ENCODE data around the gene SELENON.

SELENON gene

GRCh38 chr1:25806418-25806817 lies 6.4 kb downstream of the SELENON start:
- no peak for TF ChIP-seq HDGF (IDR thresholded peaks at IDR 0.05; ENCODE audit: borderline replicate concordance)
- TF ChIP-seq FOXM1 (IDR thresholded peaks at IDR 0.05; ENCODE audit: borderline replicate concordance), result no peak
- no peak for TF ChIP-seq LEF1 (IDR thresholded peaks at IDR 0.05; ENCODE audit: borderline replicate concordance)
- no peak for TF ChIP-seq NFRKB (IDR thresholded peaks at IDR 0.05)
- TF ChIP-seq BHLHE40 (IDR thresholded peaks at IDR 0.05; ENCODE audit: borderline replicate concordance), result no peak
- TF ChIP-seq L3MBTL2 (conservative IDR thresholded peaks at IDR 0.05), result no peak
- TF ChIP-seq ZNF384 (IDR thresholded peaks at IDR 0.05), result no peak
- no peak for TF ChIP-seq PKNOX1 (IDR thresholded peaks at IDR 0.05)
- TF ChIP-seq CTBP1 (IDR thresholded peaks at IDR 0.05; ENCODE audit: borderline replicate concordance), result no peak
- ChIA-PET POLR2A (no interaction called here), CTCF (interaction anchor here (1.6 kb wide), 1 partner anchor 12 kb away, joined by 4 read pairs; no protein-coding TSS in a partner anchor)
- DNase-seq (ENCODE audit: extremely low spot score), result no peak

- ChIA-PET POLR2A (no interaction called here), CTCF (interaction anchor here (1.0 to 1.6 kb wide), 3 partner anchors 11 to 199 kb away, joined by 3 to 4 read pairs (median 4); no protein-coding TSS in a partner anchor)
- TF ChIP-seq PKNOX1 (IDR thresholded peaks at IDR 0.05) (no peak), CTBP1 (IDR thresholded peaks at IDR 0.05; ENCODE audit: borderline replicate concordance) (no peak), LEF1 (IDR thresholded peaks at IDR 0.05; ENCODE audit: borderline replicate concordance) (no peak), SUZ12 (IDR thresholded peaks at IDR 0.05) (no peak), ELF4 (IDR thresholded peaks at IDR 0.05) (no peak), NFRKB (IDR thresholded peaks at IDR 0.05) (no peak), BHLHE40 (IDR thresholded peaks at IDR 0.05; ENCODE audit: borderline replicate concordance) (no peak), TARDBP (IDR thresholded peaks at IDR 0.05) (no peak), FOXM1 (IDR thresholded peaks at IDR 0.05; ENCODE audit: borderline replicate concordance) (no peak), FOXK2 (IDR thresholded peaks at IDR 0.05) (no peak), ARNT (IDR thresholded peaks at IDR 0.05) (no peak), L3MBTL2 (conservative IDR thresholded peaks at IDR 0.05) (no peak), FOXA1 (IDR thresholded peaks at IDR 0.05) (no peak), ZNF384 (IDR thresholded peaks at IDR 0.05) (no peak), HDGF (IDR thresholded peaks at IDR 0.05; ENCODE audit: borderline replicate concordance) (no peak), SP1 (IDR thresholded peaks at IDR 0.05) (no peak)
- DNase-seq (ENCODE audit: extremely low spot score), result no peak
These were observed 7.7 kb downstream of the SELENON start for GRCh38 chr1:25807480-25808390.

GRCh38 chr1:25808481-25809244 lies 8.7 kb downstream of the SELENON start:
- ChIA-PET CTCF (interaction anchor here (0.6 to 1.1 kb wide), 3 partner anchors 106 to 391 kb away, joined by 3 to 4 read pairs (median 3); no protein-coding TSS in a partner anchor), POLR2A (interaction anchor here (1.1 to 2.4 kb wide), 3 partner anchors 8 to 199 kb away, joined by 3 to 14 read pairs (median 4); partner anchors contain the start of gene SELENON)
- no peak for DNase-seq (ENCODE audit: extremely low spot score)
- TF ChIP-seq ARNT (IDR thresholded peaks at IDR 0.05), result no peak
- no peak for TF ChIP-seq FOXA1 (IDR thresholded peaks at IDR 0.05)
- TF ChIP-seq LEF1 (IDR thresholded peaks at IDR 0.05; ENCODE audit: borderline replicate concordance), result no peak

GRCh38 chr1:25809283-25809926 lies 9.4 kb downstream of the SELENON start:
- TF ChIP-seq FOXM1 (IDR thresholded peaks at IDR 0.05; ENCODE audit: borderline replicate concordance), result no peak
- TF ChIP-seq ZNF384 (IDR thresholded peaks at IDR 0.05), result no peak
- no peak for TF ChIP-seq FOXA1 (IDR thresholded peaks at IDR 0.05)
- TF ChIP-seq TARDBP (IDR thresholded peaks at IDR 0.05), result no peak
- no peak for TF ChIP-seq BHLHE40 (IDR thresholded peaks at IDR 0.05; ENCODE audit: borderline replicate concordance)
- no peak for TF ChIP-seq NFRKB (IDR thresholded peaks at IDR 0.05)
- TF ChIP-seq FOXK2 (IDR thresholded peaks at IDR 0.05), result no peak
- TF ChIP-seq CTBP1 (IDR thresholded peaks at IDR 0.05; ENCODE audit: borderline replicate concordance), result no peak
- TF ChIP-seq SP1 (IDR thresholded peaks at IDR 0.05), result no peak
- TF ChIP-seq PKNOX1 (IDR thresholded peaks at IDR 0.05), result no peak
- TF ChIP-seq L3MBTL2 (conservative IDR thresholded peaks at IDR 0.05), result no peak
- TF ChIP-seq LEF1 (IDR thresholded peaks at IDR 0.05; ENCODE audit: borderline replicate concordance), result no peak
- TF ChIP-seq HDGF (IDR thresholded peaks at IDR 0.05; ENCODE audit: borderline replicate concordance), result no peak
- no peak for TF ChIP-seq SUZ12 (IDR thresholded peaks at IDR 0.05)
- CTCF ChIA-PET, result interaction anchor here (0.6 to 1.8 kb wide), 2 partner anchors 191 to 307 kb away, joined by 3 to 4 read pairs; no protein-coding TSS in a partner anchor
- POLR2A ChIA-PET, result interaction anchor here (1.1 to 2.4 kb wide), 4 partner anchors 9 to 576 kb away, joined by 3 to 14 read pairs (median 4); partner anchors contain the start of gene SELENON
- DNase-seq (ENCODE audit: extremely low spot score), result no peak

GRCh38 chr1:25809929-25810328 lies 9.9 kb downstream of the SELENON start:
- POLR2A ChIA-PET, result interaction anchor here (1.1 to 2.4 kb wide), 4 partner anchors 9 to 577 kb away, joined by 3 to 14 read pairs (median 4); partner anchors contain the start of gene SELENON
- no peak for DNase-seq (ENCODE audit: extremely low spot score)
- TF ChIP-seq ARNT (IDR thresholded peaks at IDR 0.05) (no peak), HDGF (IDR thresholded peaks at IDR 0.05; ENCODE audit: borderline replicate concordance) (no peak), ZNF384 (IDR thresholded peaks at IDR 0.05) (no peak)
- CTCF ChIA-PET, result interaction anchor here (0.6 to 1.8 kb wide), 3 partner anchors 14 to 308 kb away, joined by 3 to 4 read pairs (median 3); no protein-coding TSS in a partner anchor
